HG02588 (cell line): ENCODE data around the gene MAGEA3.
"Not testable (repeated sequence)": the region's sequence is repeated elsewhere in the genome, so short reads cannot be mapped to it uniquely, and the experiment has no call there.

Source experiments
- ATAC-seq: cut with Tn5 transposase; IDR thresholded peaks from one replicate; pipeline ENCODE4 v1.9.1; 2021; ENCODE audit warnings: mild to moderate bottlenecking, moderate library complexity; ENCODE audit not compliant: unreplicated experiment

MAGEA3 gene

GRCh38 chrX:152735860-152736511 is 37.4 kb downstream of the MAGEA3 start:
- ATAC-seq, result no peak

DNA sequence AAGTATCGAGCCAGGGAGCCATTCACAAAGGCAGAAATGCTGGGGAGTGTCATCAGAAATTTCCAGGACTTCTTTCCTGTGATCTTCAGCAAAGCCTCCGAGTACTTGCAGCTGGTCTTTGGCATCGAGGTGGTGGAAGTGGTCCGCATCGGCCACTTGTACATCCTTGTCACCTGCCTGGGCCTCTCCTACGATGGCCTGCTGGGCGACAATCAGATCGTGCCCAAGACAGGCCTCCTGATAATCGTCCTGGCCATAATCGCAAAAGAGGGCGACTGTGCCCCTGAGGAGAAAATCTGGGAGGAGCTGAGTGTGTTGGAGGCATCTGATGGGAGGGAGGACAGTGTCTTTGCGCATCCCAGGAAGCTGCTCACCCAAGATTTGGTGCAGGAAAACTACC is 37.9 kb downstream of the MAGEA3 start:
- not testable (repeated sequence) for ATAC-seq

GRCh38 chrX:152738560-152738959 is 40.0 kb downstream of the MAGEA3 start:
- ATAC-seq, result no peak
